Measurements from ENCODE around the gene IL19.
"Not testable (repeated sequence)": the region's sequence is repeated elsewhere in the genome, so short reads cannot be mapped to it uniquely, and the experiment has no call there.

The IL19 gene

DNA sequence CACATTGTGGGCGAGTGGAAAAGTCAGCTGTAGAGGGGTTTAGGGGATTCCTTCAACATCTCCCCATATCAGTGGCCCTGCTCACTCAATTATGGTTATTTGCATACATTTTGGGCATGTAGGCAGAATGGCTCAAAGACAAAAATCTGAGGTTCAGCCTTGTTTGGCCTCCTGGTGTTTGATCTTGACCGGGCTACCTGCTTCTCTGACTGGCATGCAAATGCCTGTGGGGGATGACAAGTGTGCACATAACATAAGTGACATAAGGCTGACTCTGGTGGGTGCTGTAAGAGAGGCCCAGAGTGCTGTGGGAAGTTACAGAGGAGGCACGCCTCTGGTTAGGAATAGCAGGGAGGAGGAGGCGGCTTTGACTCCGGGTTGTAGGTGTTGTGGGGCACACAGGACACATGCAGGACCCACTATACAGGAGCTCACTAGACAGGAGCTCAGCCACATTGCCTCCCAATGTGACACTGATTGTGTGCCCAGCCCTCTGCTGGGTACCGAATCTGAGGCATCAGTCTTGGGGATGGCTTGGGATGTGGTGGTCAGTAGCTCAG is 29.4 kb upstream of the IL19 start:
- no peak for DNase-seq

- no peak for DNase-seq
Measured at GRCh38 chr1:206742719-206743383, 27.7 kb upstream of the IL19 start.

DNA sequence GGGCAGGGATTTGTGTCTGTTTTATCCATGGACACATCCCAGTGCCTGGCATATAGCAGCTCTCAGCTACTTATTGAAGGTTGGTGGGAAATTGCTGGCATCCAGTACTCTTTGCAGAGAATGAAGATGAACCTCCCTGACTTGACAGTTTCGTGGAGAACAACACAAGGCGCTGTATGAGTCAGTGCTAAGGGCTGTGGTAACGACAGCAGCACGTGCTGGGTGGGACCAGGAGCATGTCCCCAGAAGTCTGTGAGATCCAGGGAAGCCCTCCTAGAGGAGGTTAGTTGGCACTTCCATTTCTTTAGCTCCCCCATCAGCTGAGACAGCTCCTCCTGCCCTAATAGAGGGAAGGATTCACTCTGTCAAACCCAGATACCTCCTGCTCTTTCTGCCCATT is 25.9 kb upstream of the IL19 start:
- DNase-seq: no peak

GRCh38 chr1:206745301-206745700 is 25.3 kb upstream of the IL19 start:
- DNase-seq: no peak

DNA sequence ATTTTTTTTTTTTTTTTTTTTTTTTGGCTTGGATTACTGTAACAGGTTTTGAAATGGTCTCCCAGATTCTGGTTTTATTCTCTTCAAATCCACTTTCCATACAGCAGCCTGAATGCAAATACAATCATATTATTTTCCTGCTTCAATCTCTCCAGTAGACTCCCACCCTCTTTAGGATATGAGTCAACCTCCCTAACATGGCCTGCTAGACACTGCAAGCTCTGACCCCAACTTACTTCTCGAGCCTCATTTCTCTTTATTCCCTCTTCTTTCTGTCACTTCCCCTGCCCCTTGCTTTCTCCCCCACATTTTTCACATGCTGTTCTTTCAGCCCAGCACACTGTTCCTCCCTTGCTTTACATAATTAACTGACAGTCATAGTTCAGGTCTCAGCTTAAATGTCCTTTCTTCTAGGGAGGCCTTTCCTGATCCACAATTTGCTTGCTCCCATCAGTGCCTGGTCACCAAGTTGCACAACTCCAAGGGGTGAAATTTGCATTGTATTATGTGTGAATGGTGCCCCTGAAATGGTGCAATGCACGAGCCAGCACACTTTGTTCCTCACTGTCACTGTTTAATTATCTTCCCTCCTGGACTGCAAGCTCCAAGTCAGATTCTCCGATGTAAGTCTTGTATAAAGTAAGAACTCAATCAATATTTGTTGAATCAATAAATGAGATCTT is 22.1 kb upstream of the IL19 start:
- DNase-seq: no peak

GRCh38 chr1:206751891-206752290 is 18.7 kb upstream of the IL19 start:
- DNase-seq: no peak

DNA sequence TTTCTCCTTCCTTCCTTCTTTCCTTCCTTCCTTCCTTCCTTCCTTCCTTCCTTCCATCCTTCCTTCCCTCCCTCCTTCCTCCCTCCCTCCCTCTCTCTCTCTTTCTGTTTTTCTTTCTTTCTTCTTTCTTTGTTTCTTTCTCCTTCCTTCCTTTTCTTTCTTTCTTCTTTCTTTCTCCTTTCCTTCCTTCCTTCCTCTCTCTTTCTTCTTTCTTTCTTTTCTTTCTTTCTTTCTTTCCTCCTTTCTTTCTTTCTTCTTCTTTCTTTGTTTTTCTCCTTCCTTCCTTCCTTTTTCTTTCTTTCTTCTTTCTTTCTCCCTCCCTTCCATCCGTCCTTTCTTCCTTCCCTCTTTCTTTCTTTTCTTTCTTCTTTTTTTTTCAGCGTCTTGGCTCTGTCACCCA is 18.1 kb upstream of the IL19 start:
- DNase-seq: no peak

DNA sequence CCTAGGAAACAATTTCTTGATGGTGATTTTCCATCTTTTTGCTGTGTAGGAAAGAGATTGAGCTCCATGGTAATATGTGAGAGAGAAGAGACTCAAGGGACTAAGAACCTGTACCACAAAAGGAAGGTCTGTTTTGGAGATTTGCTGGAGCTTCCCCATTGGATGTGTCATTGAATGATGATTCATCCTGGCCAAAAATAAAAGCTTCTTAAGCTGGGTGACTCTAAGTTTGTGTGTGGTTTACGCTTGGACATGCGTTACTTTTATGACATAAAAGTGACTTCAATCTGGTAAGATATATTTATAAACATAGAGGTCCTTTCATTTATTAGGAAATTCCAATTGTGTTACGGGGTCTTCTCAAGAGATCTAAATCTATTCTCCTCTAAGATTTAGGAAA is 17.4 kb upstream of the IL19 start:
- DNase-seq: no peak

DNA sequence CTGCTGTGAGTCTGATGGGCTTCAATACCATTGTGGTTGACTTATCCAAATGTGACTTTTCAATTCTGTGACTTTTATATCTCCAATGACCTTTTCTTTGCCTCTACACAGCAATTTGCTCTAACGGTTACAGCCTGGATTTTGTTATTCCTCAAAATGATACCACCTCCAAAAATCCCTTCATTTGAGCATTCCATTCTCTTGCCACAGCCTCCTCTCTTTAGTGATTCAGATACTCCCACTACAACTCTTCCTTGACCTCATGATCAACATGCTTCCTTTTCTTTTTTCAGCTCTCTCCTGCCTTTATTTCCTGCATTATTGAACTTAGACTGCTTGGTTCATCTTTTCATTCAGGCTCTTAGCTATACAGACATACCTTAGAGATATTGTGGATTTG is 16.6 kb upstream of the IL19 start:
- DNase-seq: no peak

DNA sequence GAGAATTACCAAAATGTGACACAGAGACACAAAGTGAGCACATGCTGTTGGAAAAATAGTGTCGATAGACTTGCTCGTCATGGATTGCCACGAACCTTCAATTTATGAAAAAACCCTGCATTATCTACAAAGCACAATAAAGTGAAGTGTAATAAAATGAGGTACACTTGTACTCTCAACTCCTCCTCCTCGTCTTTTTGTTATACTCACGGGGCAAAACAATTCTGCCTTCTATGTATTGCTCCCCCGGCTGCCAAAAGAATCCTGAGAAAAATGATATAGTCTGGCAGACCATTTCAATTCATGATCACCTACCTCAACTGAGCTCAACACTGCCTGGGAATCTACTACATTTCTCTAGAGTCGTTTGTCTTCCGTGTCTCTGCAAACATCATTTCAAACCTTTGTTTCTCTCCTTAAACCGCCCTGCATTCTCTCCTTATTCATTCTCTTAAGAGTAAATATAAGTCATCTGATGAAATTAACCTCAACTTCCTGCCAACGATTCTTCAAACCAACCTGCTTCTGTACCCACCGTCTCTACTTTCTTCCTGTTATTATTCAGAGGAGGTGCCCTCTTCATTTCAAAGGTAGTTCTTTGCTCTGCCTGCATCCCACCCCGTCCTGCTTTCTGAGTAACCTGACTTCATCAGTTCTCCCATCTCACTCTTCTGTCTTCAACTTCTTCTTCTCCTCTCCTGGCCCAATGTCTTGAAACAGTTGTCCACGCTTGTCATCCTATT is 12.9 kb upstream of the IL19 start:
- DNase-seq: no peak

DNA sequence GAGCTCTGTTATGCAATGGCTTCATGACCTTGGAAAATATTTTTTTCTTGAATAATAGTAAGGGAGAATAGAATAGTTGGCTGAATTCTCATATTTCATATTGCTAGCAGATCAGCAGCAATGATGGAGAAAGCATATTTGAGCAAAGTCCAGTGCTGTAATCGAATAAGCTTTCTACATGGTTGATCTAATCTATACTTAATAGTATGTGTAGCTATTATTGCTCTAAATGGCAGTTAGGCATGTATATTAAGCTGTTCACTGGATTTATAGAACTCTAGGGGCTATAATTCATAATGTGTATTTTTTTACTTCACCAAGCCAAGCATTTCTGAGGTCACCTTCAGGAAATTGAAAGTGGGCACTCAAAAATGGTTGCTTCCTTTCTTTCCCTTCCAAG is 10.0 kb upstream of the IL19 start:
- DNase-seq: no peak

DNA sequence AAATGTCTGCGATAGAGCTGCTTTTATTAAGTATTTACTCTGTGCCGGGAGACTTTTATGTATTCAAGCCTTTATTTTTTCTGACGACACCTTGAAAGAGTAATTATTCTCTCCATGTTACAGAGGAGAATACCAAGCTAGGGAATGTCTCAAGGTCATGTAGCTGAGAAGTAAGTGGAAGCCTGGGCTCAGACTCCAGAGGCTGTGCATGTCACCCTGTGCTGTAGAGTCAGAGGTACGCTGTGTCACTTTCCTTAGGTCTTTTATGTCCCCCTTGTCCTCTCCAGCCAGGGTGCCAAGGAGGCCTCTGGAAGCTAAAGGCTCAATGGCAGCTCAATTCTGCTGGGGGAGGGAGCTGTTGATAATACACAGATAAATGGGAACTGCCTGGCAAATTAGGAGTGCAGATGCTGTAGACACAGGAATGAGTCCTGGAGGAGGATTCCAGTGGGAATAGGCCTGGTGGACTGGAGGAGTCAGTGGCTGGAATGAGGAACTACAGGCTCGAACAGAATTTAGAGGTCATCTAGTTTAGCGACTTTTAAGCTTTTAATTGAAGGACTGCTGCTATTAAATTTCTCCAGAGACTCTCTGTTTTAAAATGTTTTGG is 9.3 kb upstream of the IL19 start:
- DNase-seq: no peak

DNA sequence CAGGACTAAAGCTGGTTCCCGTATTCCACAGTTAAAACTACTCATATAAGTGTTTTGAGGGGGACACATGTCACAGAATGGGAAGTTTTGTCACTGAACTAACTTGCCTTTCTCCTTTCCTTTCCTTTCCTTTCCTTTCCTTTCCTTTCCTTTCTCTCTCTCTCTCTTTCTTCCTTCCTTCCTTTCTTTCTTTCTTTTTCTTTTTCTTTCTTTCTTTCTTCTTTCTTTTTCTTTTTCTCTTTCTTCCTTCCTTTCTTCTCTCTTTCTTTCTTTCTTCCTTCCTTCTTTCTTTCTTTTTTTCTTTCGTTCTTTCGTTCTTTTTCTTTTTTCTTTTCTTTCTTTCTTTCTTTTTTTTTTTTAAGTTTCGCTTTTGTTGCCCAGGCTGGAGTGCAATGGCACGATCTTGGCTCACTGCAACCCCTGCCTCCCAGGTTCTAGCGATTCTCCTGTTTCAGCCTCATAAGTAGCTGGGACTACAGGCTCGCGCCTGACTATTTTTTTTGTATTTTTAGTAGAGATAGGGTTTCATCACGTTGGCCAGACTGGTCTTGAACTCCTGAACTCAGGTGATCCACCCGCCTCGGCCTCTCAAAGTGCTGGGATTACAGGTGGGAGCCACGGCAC is 7.7 kb upstream of the IL19 start:
- DNase-seq: not testable (repeated sequence)

DNA sequence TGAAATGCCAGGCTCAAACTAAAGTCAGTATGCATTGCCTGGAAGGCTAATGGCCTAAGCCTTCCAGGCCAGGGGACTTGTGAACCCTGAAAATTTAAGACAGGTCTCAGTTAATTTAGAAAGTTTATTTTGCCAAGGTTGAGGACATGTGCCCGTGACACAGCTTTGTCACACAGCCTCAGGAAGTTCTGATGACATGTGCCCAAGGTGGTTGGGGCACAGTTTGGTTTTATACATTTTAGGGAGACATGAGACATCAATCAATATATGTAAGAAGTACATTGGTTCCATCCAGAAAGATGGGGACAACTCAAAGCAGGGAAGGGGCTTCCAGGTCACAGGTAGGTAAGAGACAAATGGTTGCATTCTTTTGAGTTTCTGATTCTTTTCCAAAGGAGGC is 4.8 kb upstream of the IL19 start:
- not testable (repeated sequence) for DNase-seq

DNA sequence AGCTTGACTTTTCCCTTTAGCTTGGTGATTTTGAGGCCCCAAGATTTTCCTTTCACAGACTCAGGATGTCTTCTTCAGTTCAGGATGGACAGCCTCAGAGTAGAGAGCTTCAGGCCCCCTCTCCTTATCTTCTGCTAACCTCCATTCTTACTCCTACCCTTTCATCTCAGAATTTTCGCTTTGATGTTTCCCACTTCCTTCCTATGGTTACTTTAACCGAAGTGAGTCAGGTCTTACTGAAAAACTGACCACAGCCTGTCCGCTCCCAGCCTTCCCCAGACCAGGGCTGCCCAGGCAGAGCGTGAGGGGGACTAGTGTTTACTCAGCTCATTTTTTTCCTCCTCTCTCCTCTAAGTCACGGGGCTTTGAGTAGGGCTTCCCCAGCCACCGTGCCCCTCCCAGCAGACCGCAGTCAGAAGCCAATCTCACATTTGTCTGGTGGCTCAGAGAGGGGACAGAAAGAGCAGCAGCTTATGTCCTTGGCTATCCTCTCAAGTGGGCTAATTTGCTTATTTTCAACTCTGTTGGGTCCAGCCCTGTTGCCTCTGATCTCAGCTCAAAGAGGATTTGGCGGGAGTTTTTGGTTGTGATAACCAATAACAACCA is 4.2 kb upstream of the IL19 start:
- DNase-seq: peak; percentile 56

DNA sequence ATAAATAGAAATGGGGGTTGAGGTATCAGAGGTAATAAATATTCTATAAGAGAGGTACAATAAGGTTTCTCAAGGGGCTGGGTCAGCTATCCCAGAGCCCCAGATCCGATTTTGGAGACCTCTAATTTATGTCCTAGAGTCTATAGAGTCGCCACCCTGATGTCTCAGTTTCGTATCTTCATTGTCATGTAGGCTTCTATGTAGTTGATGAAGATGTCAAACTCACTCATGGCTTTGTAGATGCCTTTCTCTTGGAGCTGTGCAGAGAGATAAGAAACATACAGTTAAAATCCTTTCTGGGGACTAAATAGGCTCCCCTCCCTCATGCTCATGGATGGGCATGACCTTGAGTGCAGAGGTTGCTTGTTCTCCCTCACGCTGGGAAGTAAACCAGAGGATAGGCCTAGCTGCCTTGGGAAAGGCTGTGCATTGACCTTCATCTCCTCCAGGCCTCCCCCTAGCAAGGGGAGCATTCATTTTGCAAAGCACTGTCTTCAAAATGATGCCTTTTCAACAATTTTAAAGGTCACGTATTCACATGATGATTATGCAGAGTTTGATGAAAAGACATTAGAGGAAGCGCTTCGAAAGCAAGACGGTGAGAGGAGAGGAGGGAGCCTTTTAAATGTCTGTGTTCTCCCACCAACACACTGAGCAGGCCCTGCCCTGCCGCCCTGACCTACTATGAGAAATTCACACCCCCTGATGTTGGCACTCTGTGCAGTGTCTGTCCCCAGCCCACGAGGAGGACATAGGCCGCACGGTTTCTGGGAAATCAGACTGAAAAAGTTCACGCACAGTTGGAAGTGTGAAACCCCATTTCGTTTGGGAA is 1.9 kb upstream of the IL19 start:
- DNase-seq: no peak

DNA sequence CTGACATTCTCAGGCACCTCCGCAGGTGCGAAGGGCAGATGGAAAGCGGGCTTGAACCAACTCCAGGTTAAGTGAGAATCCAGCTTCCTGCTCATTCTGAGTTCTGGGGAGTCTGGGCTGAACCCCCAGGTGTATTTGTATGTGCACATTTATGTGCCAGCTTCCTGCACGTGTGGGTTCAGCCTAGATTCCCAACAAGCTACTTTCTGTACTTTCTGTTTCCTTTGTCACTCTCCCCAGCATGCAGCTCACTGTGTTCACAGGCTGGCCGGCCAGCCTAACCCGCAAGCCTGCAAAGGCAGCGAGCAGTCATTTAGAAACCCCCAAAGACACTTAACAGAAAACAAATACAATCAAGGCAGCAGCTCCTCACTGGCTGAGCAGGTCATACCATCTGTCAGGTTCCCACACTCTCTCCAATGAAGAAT is 1.3 kb upstream of the IL19 start:
- no peak for DNase-seq

GRCh38 chr1:206771338-206771692 is 742 bp downstream of the IL19 start:
- DNase-seq: no peak

- DNase-seq: no peak
Measured at GRCh38 chr1:206772243-206772937, 1.8 kb downstream of the IL19 start, which contains the start of gene IL10. Gene IL10 (minus strand): TSS chr1:206772494. CDS start chr1:206772435, 59 bp downstream.

DNA sequence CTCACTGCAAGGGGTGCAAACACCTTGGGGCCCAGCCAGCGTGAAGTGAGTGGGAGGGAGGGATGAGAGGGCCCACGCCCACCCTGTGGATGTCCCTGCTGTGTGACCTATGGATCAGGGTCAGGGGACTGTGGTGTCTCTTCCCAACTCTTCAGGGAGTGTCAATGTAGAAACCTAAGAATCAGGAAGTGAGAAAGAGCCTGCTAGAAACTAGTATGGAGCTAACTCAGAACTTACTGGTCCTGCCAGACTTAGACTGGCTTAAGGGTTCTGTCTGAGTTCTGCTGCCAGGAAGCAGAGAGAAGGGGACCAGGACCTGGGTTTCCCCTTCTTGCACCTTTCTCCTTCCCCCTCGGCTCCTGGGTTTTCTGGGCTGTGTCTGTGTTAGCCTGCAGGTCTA is 3.5 kb downstream of the IL19 start:
- DNase-seq: no peak

GRCh38 chr1:206776229-206776628 is 5.7 kb downstream of the IL19 start:
- no peak for DNase-seq
